ENCODE results near the gene KIZ.

DNA sequence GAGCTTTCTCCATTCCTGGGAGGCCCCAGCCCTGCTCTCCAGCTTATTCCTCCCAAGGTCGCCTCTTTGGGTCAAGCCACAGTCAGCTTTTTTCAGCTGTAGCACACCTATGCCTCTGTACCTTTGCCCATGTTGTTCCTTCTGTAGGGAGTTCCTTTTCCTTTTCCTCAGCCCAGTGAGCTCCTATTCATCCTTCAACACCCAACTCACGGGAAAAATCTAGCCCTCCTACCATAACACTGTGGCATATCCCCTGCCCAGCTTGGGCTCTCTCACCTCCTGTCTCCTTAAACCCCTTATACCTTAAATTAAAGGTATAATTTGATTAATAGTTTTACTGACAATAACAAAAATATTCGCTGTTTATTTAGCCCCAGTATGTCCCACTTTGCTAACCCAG, 118.9 kb downstream of the KIZ start:
- TF ChIP-seq, protein P1, sequence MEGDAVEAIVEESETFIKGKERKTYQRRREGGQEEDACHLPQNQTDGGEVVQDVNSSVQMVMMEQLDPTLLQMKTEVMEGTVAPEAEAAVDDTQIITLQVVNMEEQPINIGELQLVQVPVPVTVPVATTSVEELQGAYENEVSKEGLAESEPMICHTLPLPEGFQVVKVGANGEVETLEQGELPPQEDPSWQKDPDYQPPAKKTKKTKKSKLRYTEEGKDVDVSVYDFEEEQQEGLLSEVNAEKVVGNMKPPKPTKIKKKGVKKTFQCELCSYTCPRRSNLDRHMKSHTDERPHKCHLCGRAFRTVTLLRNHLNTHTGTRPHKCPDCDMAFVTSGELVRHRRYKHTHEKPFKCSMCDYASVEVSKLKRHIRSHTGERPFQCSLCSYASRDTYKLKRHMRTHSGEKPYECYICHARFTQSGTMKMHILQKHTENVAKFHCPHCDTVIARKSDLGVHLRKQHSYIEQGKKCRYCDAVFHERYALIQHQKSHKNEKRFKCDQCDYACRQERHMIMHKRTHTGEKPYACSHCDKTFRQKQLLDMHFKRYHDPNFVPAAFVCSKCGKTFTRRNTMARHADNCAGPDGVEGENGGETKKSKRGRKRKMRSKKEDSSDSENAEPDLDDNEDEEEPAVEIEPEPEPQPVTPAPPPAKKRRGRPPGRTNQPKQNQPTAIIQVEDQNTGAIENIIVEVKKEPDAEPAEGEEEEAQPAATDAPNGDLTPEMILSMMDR (IDR thresholded peaks at IDR 0.05; ENCODE audit: borderline replicate concordance, extremely low read depth, low read length, poor library complexity, severe bottlenecking) = no peak
- TF ChIP-seq EZH2 (IDR thresholded peaks at IDR 0.05; ENCODE audit: borderline replicate concordance, low read depth, low read length, severe bottlenecking) = no peak

All from DND-41 (cell line).